HG02678 (cell line): ENCODE measurements around the gene MTUS2.
"Not testable (repeated sequence)": the region's sequence is repeated elsewhere in the genome, so short reads cannot be mapped to it uniquely, and the experiment has no call there.

ENCODE experiments used
- ATAC-seq: cut with Tn5 transposase; IDR thresholded peaks from one replicate; pipeline ENCODE4 v1.9.1; 2021; ENCODE audit warnings: mild to moderate bottlenecking, moderate library complexity; ENCODE audit not compliant: unreplicated experiment

Gene MTUS2

GRCh38 chr13:28955264-28955966, 135.3 kb downstream of the MTUS2 start:
- no peak for ATAC-seq

- ATAC-seq = no peak
Measured at GRCh38 chr13:28958018-28958417, 137.9 kb downstream of the MTUS2 start.

- ATAC-seq = no peak
Measured at GRCh38 chr13:28958441-28958840, 138.3 kb downstream of the MTUS2 start.

- no peak for ATAC-seq
Measured at GRCh38 chr13:28964052-28964451, 143.9 kb downstream of the MTUS2 start.

- ATAC-seq = no peak
Measured at GRCh38 chr13:28964803-28965202, 144.7 kb downstream of the MTUS2 start.

- ATAC-seq = no peak
Measured at GRCh38 chr13:28967029-28967915, 147.1 kb downstream of the MTUS2 start.

- no peak for ATAC-seq
Measured at GRCh38 chr13:28976195-28976594, 156.1 kb downstream of the MTUS2 start.

GRCh38 chr13:28976636-28977035, 156.5 kb downstream of the MTUS2 start:
- ATAC-seq = no peak

- ATAC-seq = no peak
Measured at GRCh38 chr13:28978574-28978973, 158.4 kb downstream of the MTUS2 start.

GRCh38 chr13:28981530-28981929, 161.4 kb downstream of the MTUS2 start:
- ATAC-seq = no peak

- ATAC-seq = no peak
Measured at GRCh38 chr13:28983641-28984040, 163.5 kb downstream of the MTUS2 start.

- no peak for ATAC-seq
Measured at GRCh38 chr13:28984326-28984725, 164.2 kb downstream of the MTUS2 start.

- no peak for ATAC-seq
Measured at GRCh38 chr13:28984825-28985224, 164.7 kb downstream of the MTUS2 start.

- ATAC-seq = not testable (repeated sequence)
Measured at GRCh38 chr13:28990378-28990777, 170.2 kb downstream of the MTUS2 start.

GRCh38 chr13:28991764-28992163, 171.6 kb downstream of the MTUS2 start:
- no peak for ATAC-seq

GRCh38 chr13:29000826-29001225, 180.7 kb downstream of the MTUS2 start:
- no peak for ATAC-seq

GRCh38 chr13:29005035-29005762, 185.1 kb downstream of the MTUS2 start:
- no peak for ATAC-seq

- ATAC-seq = no peak
Measured at GRCh38 chr13:29005763-29006120, 185.6 kb downstream of the MTUS2 start.

- ATAC-seq = no peak
Measured at GRCh38 chr13:29006359-29006850, 186.3 kb downstream of the MTUS2 start.

- no peak for ATAC-seq
Measured at GRCh38 chr13:29008296-29008695, 188.2 kb downstream of the MTUS2 start.

- ATAC-seq = no peak
Measured at GRCh38 chr13:29020314-29020713, 200.2 kb downstream of the MTUS2 start.
